Measurements from ENCODE around the gene STN1. TPM values are rescaled to one million over a fixed set of nuclear protein-coding genes. Genes with fewer than 3 reads are reported as not detected.

The STN1 gene
- total and polyA plus RNA-seq, 9 of the 15 experiments (the other 6 are each of a cell fraction or from before 2014, with no cell fraction given): 9.1 to 19.6 (median 13.8) TPM

DNA sequence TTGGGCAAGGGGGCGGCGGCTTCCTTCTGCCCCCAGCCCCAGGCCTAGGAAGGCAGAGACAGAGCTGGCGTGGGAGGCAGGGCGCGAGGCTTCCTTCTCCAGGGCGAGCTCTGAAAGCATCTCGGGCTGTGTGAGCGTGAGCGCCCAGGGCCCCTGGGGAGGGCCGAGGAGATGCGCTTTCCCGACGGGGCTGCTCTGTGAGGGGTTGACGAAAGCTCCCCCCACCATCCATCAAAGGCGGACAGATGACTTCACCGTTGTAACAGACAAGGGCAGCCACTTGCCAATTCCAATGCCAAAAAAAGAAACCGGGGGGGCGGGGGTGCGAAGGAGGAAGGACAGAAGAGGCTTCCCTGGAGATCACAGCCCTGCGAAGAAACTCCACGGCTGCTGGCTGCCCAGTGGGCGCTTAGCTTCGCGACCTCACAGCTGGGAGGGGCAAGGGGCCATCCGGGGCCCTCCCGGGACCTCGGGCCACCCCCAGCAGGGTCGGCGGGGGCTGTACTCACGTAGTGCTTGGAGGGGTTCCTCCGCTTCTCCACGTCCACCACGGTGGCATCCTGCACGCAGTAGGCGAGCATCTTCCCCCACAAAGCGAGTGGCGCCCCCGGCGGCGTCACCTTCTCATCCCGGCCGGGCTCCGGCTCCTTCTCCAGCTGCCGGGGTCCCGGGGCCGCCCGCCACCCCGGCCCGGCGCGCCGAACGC is 63.1 kb downstream of the STN1 start:
- 10% methylated on average over 29 of the region's 53 CpGs for WGBS (ENCODE audit: insufficient coverage, low coverage, missing lambda C conversion rate)
- FAIRE-seq (no peak), DNase-seq (ENCODE audit: extremely low read depth in 1 of 4, low spot score in 3 of 4) (no peak), ATAC-seq (no peak)
- H3K79me2 ChIP-seq (ENCODE audit: control insufficient read depth, insufficient read depth, low read length): no peaks in the 10 kb centered on the region
- peaks cover 0 to 7% of the 10 kb centered on the region in 2 experiments; a peak in 1 of 5 replicates for H3K4me1 ChIP-seq (replicated peaks in 1 of 2; ENCODE audit: control insufficient read depth in 2 of 2, insufficient read depth in 2 of 2, low read length in 2 of 2)
- no peak overlapping the region for H3K4me3 ChIP-seq
- no peak overlapping the region for H2AFZ ChIP-seq (ENCODE audit: low read depth, low read length)
- H3K36me3 ChIP-seq (ENCODE audit: control insufficient read depth, insufficient read depth, low read length): no peaks in the 10 kb centered on the region
- intact Hi-C loops (cut with micrococcal nuclease) (loop anchor here (5.0 kb wide), 1 partner anchor 123 kb away; no protein-coding TSS in a partner anchor), in situ Hi-C loops (cut with MboI) (loop anchor here (25.0 kb wide), 1 partner anchor 268 kb away; no protein-coding TSS in a partner anchor)
- POLR2A ChIA-PET: interaction anchor here (0.7 to 1.2 kb wide), 2 partner anchors 20 to 56 kb away, joined by 3 read pairs; no protein-coding TSS in a partner anchor
- H4K20me1 ChIP-seq (replicated peaks; ENCODE audit: control insufficient read depth, insufficient read depth, low read length): no peaks in the 10 kb centered on the region
- H3K4me2 ChIP-seq (ENCODE audit: insufficient read depth, low read length): no peak overlapping the region
- H3K9ac ChIP-seq (ENCODE audit: insufficient read depth in 1 of 2, low read depth in 2 of 2, low read length in 2 of 2): no peak overlapping the region
- CTCF ChIA-PET (ENCODE audit: low intra/inter-chr PET ratio): interaction anchor here (0.6 kb wide), 1 partner anchor 46 kb away, joined by 3 read pairs; no protein-coding TSS in a partner anchor
- no peaks in the 10 kb centered on the region for H3K9me1 ChIP-seq (ENCODE audit: control insufficient read depth, insufficient read depth, low read length)
- no peak overlapping the region for H3K27ac ChIP-seq (ENCODE audit: extremely low read depth, low read depth, low read length)
- peaks cover 7 to 45% of the 10 kb centered on the region in 2 experiments for H3K27me3 ChIP-seq (ENCODE audit: control insufficient read depth in 2 of 2, insufficient read depth in 2 of 2, low read length in 2 of 2)
- BruUV-seq (replicated peaks): no TSS peak
- H3K9me3 ChIP-seq (replicated peaks; ENCODE audit: control insufficient read depth, insufficient read depth, low read depth, low read length): no peaks in the 10 kb centered on the region
- TF ChIP-seq, protein P1, sequence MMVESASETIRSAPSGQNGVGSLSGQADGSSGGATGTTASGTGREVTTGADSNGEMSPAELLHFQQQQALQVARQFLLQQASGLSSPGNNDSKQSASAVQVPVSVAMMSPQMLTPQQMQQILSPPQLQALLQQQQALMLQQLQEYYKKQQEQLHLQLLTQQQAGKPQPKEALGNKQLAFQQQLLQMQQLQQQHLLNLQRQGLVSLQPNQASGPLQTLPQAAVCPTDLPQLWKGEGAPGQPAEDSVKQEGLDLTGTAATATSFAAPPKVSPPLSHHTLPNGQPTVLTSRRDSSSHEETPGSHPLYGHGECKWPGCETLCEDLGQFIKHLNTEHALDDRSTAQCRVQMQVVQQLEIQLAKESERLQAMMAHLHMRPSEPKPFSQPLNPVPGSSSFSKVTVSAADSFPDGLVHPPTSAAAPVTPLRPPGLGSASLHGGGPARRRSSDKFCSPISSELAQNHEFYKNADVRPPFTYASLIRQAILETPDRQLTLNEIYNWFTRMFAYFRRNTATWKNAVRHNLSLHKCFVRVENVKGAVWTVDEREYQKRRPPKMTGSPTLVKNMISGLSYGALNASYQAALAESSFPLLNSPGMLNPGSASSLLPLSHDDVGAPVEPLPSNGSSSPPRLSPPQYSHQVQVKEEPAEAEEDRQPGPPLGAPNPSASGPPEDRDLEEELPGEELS (CRISPR knock-in tag; IDR thresholded peaks at IDR 0.05; ENCODE audit: borderline replicate concordance): no peak
- TF ChIP-seq, protein P2, sequence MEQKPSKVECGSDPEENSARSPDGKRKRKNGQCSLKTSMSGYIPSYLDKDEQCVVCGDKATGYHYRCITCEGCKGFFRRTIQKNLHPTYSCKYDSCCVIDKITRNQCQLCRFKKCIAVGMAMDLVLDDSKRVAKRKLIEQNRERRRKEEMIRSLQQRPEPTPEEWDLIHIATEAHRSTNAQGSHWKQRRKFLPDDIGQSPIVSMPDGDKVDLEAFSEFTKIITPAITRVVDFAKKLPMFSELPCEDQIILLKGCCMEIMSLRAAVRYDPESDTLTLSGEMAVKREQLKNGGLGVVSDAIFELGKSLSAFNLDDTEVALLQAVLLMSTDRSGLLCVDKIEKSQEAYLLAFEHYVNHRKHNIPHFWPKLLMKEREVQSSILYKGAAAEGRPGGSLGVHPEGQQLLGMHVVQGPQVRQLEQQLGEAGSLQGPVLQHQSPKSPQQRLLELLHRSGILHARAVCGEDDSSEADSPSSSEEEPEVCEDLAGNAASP (IDR thresholded peaks at IDR 0.05): no peak
- TF ChIP-seq DDX20 (tag; IDR thresholded peaks at IDR 0.05; ENCODE audit: low read depth): no peak
- TF ChIP-seq THRAP3 (IDR thresholded peaks at IDR 0.05; ENCODE audit: borderline replicate concordance): no peak
- TF ChIP-seq, protein P3, sequence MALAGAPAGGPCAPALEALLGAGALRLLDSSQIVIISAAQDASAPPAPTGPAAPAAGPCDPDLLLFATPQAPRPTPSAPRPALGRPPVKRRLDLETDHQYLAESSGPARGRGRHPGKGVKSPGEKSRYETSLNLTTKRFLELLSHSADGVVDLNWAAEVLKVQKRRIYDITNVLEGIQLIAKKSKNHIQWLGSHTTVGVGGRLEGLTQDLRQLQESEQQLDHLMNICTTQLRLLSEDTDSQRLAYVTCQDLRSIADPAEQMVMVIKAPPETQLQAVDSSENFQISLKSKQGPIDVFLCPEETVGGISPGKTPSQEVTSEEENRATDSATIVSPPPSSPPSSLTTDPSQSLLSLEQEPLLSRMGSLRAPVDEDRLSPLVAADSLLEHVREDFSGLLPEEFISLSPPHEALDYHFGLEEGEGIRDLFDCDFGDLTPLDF (CRISPR knock-in tag; IDR thresholded peaks at IDR 0.05): no peak
- TF ChIP-seq CEBPG (CRISPR knock-in tag; IDR thresholded peaks at IDR 0.05): no peak
- no peak for TF ChIP-seq CEBPG (tag; conservative IDR thresholded peaks at IDR 0.05 in 1 of 2, IDR thresholded peaks at IDR 0.05 in 1 of 2)
- TF ChIP-seq NFE2 (IDR thresholded peaks at IDR 0.05; ENCODE audit: low read depth): no peak
- TF ChIP-seq, protein P4, sequence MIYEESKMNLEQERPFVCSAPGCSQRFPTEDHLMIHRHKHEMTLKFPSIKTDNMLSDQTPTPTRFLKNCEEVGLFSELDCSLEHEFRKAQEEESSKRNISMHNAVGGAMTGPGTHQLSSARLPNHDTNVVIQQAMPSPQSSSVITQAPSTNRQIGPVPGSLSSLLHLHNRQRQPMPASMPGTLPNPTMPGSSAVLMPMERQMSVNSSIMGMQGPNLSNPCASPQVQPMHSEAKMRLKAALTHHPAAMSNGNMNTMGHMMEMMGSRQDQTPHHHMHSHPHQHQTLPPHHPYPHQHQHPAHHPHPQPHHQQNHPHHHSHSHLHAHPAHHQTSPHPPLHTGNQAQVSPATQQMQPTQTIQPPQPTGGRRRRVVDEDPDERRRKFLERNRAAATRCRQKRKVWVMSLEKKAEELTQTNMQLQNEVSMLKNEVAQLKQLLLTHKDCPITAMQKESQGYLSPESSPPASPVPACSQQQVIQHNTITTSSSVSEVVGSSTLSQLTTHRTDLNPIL (CRISPR knock-in tag; IDR thresholded peaks at IDR 0.05): no peak

Data from K562 (cell line).